Measurements from ENCODE around the gene SYNDIG1. TPM values are rescaled to one million over a fixed set of nuclear protein-coding genes. Genes with fewer than 3 reads are reported as not detected.

SYNDIG1 gene
- total RNA-seq, 4 donors from 2014 or later: 0.27 to 0.32 TPM; not detected in 2

GRCh38 chr20:24627926-24628325, 158.5 kb downstream of the SYNDIG1 start:
- Histone ChIP-seq H3K27ac (no peak overlapping the region), H3K27me3 (no peaks in the 10 kb centered on the region), H3K9me3 (no peaks in the 10 kb centered on the region), H3K4me3 (no peak overlapping the region), H3K36me3 (no peaks in the 10 kb centered on the region), H3K4me1 (no peaks in the 10 kb centered on the region)
- WGBS, 2 donors (ENCODE audit: low coverage in 1 of 2): 40 to 72% methylated on average over 1 to 12 of the region's 12 CpGs
- TF ChIP-seq EP300 (IDR thresholded peaks at IDR 0.05; ENCODE audit: low read depth): no peak
- TF ChIP-seq, protein P1, sequence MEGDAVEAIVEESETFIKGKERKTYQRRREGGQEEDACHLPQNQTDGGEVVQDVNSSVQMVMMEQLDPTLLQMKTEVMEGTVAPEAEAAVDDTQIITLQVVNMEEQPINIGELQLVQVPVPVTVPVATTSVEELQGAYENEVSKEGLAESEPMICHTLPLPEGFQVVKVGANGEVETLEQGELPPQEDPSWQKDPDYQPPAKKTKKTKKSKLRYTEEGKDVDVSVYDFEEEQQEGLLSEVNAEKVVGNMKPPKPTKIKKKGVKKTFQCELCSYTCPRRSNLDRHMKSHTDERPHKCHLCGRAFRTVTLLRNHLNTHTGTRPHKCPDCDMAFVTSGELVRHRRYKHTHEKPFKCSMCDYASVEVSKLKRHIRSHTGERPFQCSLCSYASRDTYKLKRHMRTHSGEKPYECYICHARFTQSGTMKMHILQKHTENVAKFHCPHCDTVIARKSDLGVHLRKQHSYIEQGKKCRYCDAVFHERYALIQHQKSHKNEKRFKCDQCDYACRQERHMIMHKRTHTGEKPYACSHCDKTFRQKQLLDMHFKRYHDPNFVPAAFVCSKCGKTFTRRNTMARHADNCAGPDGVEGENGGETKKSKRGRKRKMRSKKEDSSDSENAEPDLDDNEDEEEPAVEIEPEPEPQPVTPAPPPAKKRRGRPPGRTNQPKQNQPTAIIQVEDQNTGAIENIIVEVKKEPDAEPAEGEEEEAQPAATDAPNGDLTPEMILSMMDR (IDR thresholded peaks at IDR 0.05): no peak
- TF ChIP-seq POLR2AphosphoS5 (IDR thresholded peaks at IDR 0.05): no peak
- TF ChIP-seq POLR2A (IDR thresholded peaks at IDR 0.05): no peak
- no peak for DNase-seq
- in situ Hi-C loops (cut with MboI; ENCODE audit: low pct_ligation_motif_present in 1 of 4, low pct_unique_long_range_greater_than_20kb in 1 of 4, low sequenced_read_pairs in 3 of 4) (no loop called here), intact Hi-C loops (cut with DNase I; ENCODE audit: low total_unique reads) (no loop called here)

- Histone ChIP-seq H3K4me1 (no peaks in the 10 kb centered on the region), H3K9me3 (no peaks in the 10 kb centered on the region), H3K4me3 (no peak overlapping the region), H3K27ac (no peak overlapping the region), H3K36me3 (no peaks in the 10 kb centered on the region), H3K27me3 (no peaks in the 10 kb centered on the region)
- 91% methylated on average over 6 of the region's 6 CpGs; no CpG with 5 or more reads in 1 of the 2 donors for WGBS, 2 donors (ENCODE audit: low coverage in 1 of 2)
- in situ Hi-C loops (cut with MboI; ENCODE audit: low pct_ligation_motif_present in 1 of 4, low pct_unique_long_range_greater_than_20kb in 1 of 4, low sequenced_read_pairs in 3 of 4) (no loop called here), intact Hi-C loops (cut with DNase I; ENCODE audit: low total_unique reads) (no loop called here)
- no peak for DNase-seq
- TF ChIP-seq EP300 (IDR thresholded peaks at IDR 0.05; ENCODE audit: low read depth): no peak
- TF ChIP-seq, protein P1 (IDR thresholded peaks at IDR 0.05): no peak
- TF ChIP-seq POLR2AphosphoS5 (IDR thresholded peaks at IDR 0.05): no peak
- TF ChIP-seq POLR2A (IDR thresholded peaks at IDR 0.05): no peak
Measured at GRCh38 chr20:24628985-24629384, 159.6 kb downstream of the SYNDIG1 start.

DNA sequence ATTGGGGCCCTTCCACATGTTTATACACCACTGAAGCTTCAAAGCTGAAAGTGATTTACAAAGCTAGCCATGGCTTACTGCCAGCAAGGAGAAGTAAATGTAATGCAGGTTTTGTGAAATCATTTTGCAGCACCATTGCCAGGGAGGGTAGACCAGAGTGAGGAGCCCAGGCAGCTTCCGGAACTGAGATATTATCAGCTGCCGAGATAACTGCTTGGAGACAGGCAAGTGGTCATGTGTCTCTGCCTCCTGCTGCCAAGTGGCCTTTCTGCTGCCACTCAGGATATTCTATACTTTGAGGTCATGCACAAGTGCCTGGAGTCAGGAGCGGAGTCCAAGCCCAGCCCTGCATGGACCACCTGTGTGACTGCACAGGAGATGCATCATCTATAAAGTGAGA, 160.2 kb downstream of the SYNDIG1 start:
- intact Hi-C loops (cut with DNase I; ENCODE audit: low total_unique reads): no loop called here
- in situ Hi-C loops (cut with MboI; ENCODE audit: low pct_ligation_motif_present in 1 of 4, low pct_unique_long_range_greater_than_20kb in 1 of 4, low sequenced_read_pairs in 3 of 4): no loop called here
- TF ChIP-seq POLR2A (IDR thresholded peaks at IDR 0.05): no peak
- no peak overlapping the region for H3K4me3 ChIP-seq
- H3K36me3 ChIP-seq: no peaks in the 10 kb centered on the region
- H3K27me3 ChIP-seq: no peaks in the 10 kb centered on the region
- H3K27ac ChIP-seq: no peak overlapping the region
- 81 to 84% methylated on average over 3 of the region's 3 CpGs for WGBS, 2 donors (ENCODE audit: low coverage in 1 of 2)
- peaks cover 0 to 3% (median 0%) of the 10 kb centered on the region in 4 donors for H3K4me1 ChIP-seq
- no peak for DNase-seq
- H3K9me3 ChIP-seq: no peaks in the 10 kb centered on the region

GRCh38 chr20:24630486-24631172, 161.2 kb downstream of the SYNDIG1 start:
- DNase-seq: no peak
- H3K9me3 ChIP-seq: no peaks in the 10 kb centered on the region
- H3K4me3 ChIP-seq: no peak overlapping the region
- WGBS, 2 donors (ENCODE audit: low coverage in 1 of 2): 60 to 78% methylated on average over 1 to 6 of the region's 6 CpGs
- intact Hi-C loops (cut with DNase I; ENCODE audit: low total_unique reads): no loop called here
- H3K36me3 ChIP-seq: no peaks in the 10 kb centered on the region
- no peak overlapping the region for H3K27ac ChIP-seq
- H3K4me1 ChIP-seq: peaks cover 0 to 3% (median 0%) of the 10 kb centered on the region in 4 donors
- no peaks in the 10 kb centered on the region for H3K27me3 ChIP-seq
- TF ChIP-seq, protein P1 (IDR thresholded peaks at IDR 0.05): no peak
- no peak for TF ChIP-seq POLR2AphosphoS5 (IDR thresholded peaks at IDR 0.05)
- no peak for TF ChIP-seq EP300 (IDR thresholded peaks at IDR 0.05; ENCODE audit: low read depth)
- TF ChIP-seq POLR2A (IDR thresholded peaks at IDR 0.05): no peak
- in situ Hi-C loops (cut with MboI; ENCODE audit: low pct_ligation_motif_present in 1 of 4, low pct_unique_long_range_greater_than_20kb in 1 of 4, low sequenced_read_pairs in 3 of 4): no loop called here

DNA sequence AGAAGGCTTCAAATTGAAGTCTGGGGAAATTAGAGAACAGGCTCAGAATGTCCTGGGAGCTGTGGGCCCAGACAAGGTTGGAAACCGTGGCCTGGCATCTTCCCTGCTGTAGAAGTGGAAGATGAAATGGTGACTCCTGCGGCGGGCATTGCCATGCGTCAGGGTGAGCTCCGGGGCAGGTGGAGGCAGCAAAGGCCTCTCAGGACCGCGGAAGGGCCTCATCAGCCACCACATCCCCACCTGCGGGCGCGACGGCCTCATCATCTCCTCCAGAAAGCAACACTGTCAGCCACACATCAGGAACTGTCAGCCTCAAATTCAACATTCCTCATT, 161.7 kb downstream of the SYNDIG1 start:
- in situ Hi-C loops (cut with MboI; ENCODE audit: low pct_ligation_motif_present in 1 of 4, low pct_unique_long_range_greater_than_20kb in 1 of 4, low sequenced_read_pairs in 3 of 4): no loop called here

More for the DNA sequence above, 161.7 kb downstream of the SYNDIG1 start:
- Histone ChIP-seq H3K27me3 (no peaks in the 10 kb centered on the region), H3K27ac (no peak overlapping the region), H3K4me1 (peaks cover 0 to 3% (median 0%) of the 10 kb centered on the region in 4 donors), H3K36me3 (no peaks in the 10 kb centered on the region), H3K9me3 (no peaks in the 10 kb centered on the region), H3K4me3 (no peak overlapping the region)
- WGBS, 2 donors (ENCODE audit: low coverage in 1 of 2): 89% methylated on average over 11 of the region's 11 CpGs; no CpG with 5 or more reads in 1 of the 2 donors
- TF ChIP-seq POLR2AphosphoS5 (IDR thresholded peaks at IDR 0.05) (no peak), EP300 (IDR thresholded peaks at IDR 0.05; ENCODE audit: low read depth) (no peak), POLR2A (IDR thresholded peaks at IDR 0.05) (no peak)
- TF ChIP-seq, protein P1 (IDR thresholded peaks at IDR 0.05): no peak
- intact Hi-C loops (cut with DNase I; ENCODE audit: low total_unique reads): no loop called here
- no peak for DNase-seq

Measured in transverse colon (tissue), 4 donors.